A549 (cell line): ENCODE data around the gene RPS6KB1. TPM values are rescaled to one million over a fixed set of nuclear protein-coding genes. Genes with fewer than 3 reads are reported as not detected.
A peak's percentile ranks its signal among the peaks of the same experiment; 100 is the strongest.

Experiments
- CBX2 ChIP-seq: fragments of 200-600 bp; sonication (generic); IDR thresholded peaks from 2 replicates; pipeline ENCODE4 v1.6.1; 2016; ENCODE audit warnings: low read depth, mild to moderate bottlenecking, borderline replicate concordance
- CBX8 ChIP-seq: fragments of 200-600 bp; sonication (generic); IDR thresholded peaks from 2 replicates; pipeline ENCODE4 v1.6.1; 2016
- CHD4 ChIP-seq: fragments of 200-600 bp; sonication (generic); IDR thresholded peaks from 2 replicates; pipeline ENCODE4 v1.6.1; 2016; ENCODE audit warnings: antibody characterized with exemption, mild to moderate bottlenecking, borderline replicate concordance
- EHF ChIP-seq: fragments of 250-450 bp; sonication (Bioruptor Pico); IDR thresholded peaks from 2 replicates; pipeline ENCODE4 v1.5.0; 2020; ENCODE audit warnings: mild to moderate bottlenecking
- EHMT2 ChIP-seq: fragments of 200-600 bp; sonication (generic); IDR thresholded peaks from 2 replicates; pipeline ENCODE4 v1.6.1; 2016; ENCODE audit warnings: antibody characterized with exemption, low read depth, mild to moderate bottlenecking, moderate library complexity
- FOSB ChIP-seq: fragments of 250-450 bp; sonication (Bioruptor Pico); IDR thresholded peaks from 2 replicates; pipeline ENCODE4 v1.5.0; 2020; ENCODE audit warnings: mild to moderate bottlenecking, moderate library complexity
- FOSL2 ChIP-seq, 2 experiments: fragments of 450-650 bp in 1 of 2; fragments of >200 bp in 1 of 2; sonication (Bioruptor Twin) in 1 of 2; formaldehyde crosslinking; IDR thresholded peaks; 2 replicates each; pipeline versions ENCODE4 v1.5.0 to v1.6.1; 2016 to 2020; ENCODE audit warnings: mild to moderate bottlenecking in 1 of 2, moderate library complexity in 1 of 2
- GATA3 ChIP-seq: IDR thresholded peaks from 2 replicates; pipeline ENCODE4 v1.6.1; 2012; ENCODE audit warnings: borderline replicate concordance
- HEYL ChIP-seq: fragments of 250-450 bp; sonication (Bioruptor Pico); IDR thresholded peaks from 2 replicates; pipeline ENCODE4 v1.8.0; 2021; ENCODE audit warnings: mild to moderate bottlenecking, moderate library complexity
- HOXA7 ChIP-seq: fragments of 250-450 bp; sonication (Bioruptor Pico); IDR thresholded peaks from 2 replicates; pipeline ENCODE4 v1.5.0; 2020; ENCODE audit warnings: mild to moderate bottlenecking, moderate library complexity
- HOXB13 ChIP-seq: fragments of 250-450 bp; sonication (Bioruptor Pico); IDR thresholded peaks from 2 replicates; pipeline ENCODE4 v1.5.0; 2020; ENCODE audit warnings: low read depth, mild to moderate bottlenecking, moderate library complexity
- JUNB ChIP-seq: fragments of >200 bp; sonication (Bioruptor Twin); formaldehyde crosslinking; IDR thresholded peaks from 2 replicates; pipeline ENCODE4 v1.6.1; 2016
- KDM1A ChIP-seq: fragments of 200-600 bp; sonication (generic); IDR thresholded peaks from 2 replicates; pipeline ENCODE4 v1.6.1; 2016; ENCODE audit warnings: low read depth, mild to moderate bottlenecking
- MAZ ChIP-seq: fragments of 150-350 bp; IDR thresholded peaks from 2 replicates; pipeline ENCODE4 v1.6.1; 2014; ENCODE audit warnings: antibody characterized with exemption, low read depth, low read length, borderline replicate concordance
- MYC ChIP-seq: IDR thresholded peaks from 2 replicates; pipeline ENCODE4 v1.6.1; 2012; ENCODE audit warnings: mild to moderate bottlenecking, inconsistent platforms, low read length, improper control_type of control experiment, borderline replicate concordance
- NPAS2 ChIP-seq: fragments of 250-450 bp; sonication (Bioruptor Pico); IDR thresholded peaks from 2 replicates; pipeline ENCODE4 v1.8.0; 2022; ENCODE audit warnings: mild to moderate bottlenecking, moderate library complexity, borderline replicate concordance
- NR3C1 ChIP-seq: fragments of >200 bp; sonication (Bioruptor Twin); formaldehyde crosslinking; IDR thresholded peaks from 3 replicates; pipeline ENCODE4 v1.6.1; 2017
- PHF8 ChIP-seq: fragments of 200-600 bp; sonication (generic); IDR thresholded peaks from 2 replicates; pipeline ENCODE4 v1.6.1; 2016; ENCODE audit warnings: low read depth, mild to moderate bottlenecking, antibody characterized with exemption, moderate library complexity, borderline replicate concordance
- RAD21 ChIP-seq, 2 experiments: fragments of >200 bp in 1 of 2; sonication (Bioruptor Twin) in 1 of 2; formaldehyde crosslinking in 1 of 2; IDR thresholded peaks in 1 of 2; conservative IDR thresholded peaks in 1 of 2; 2 replicates in 1 of 2; 3 replicates in 1 of 2; pipeline ENCODE4 v1.6.1; 2012 to 2018; ENCODE audit warnings: inconsistent platforms in 1 of 2
- RARB ChIP-seq: fragments of 250-450 bp; sonication (Bioruptor Pico); IDR thresholded peaks from 2 replicates; pipeline ENCODE4 v1.8.0; 2021; ENCODE audit warnings: mild to moderate bottlenecking, moderate library complexity
- RCOR1 ChIP-seq: fragments of 150-350 bp; IDR thresholded peaks from 2 replicates; pipeline ENCODE4 v1.6.1; 2014; ENCODE audit warnings: antibody characterized with exemption, low read length, low read depth
- RFX5 ChIP-seq: fragments of 450-650 bp; IDR thresholded peaks from 2 replicates; pipeline ENCODE4 v1.7.1; 2014; ENCODE audit warnings: antibody characterized with exemption, mild to moderate bottlenecking, moderate library complexity
- RNF2 ChIP-seq: fragments of 200-600 bp; sonication (generic); IDR thresholded peaks from 2 replicates; pipeline ENCODE4 v1.6.1; 2016; ENCODE audit warnings: low read depth, mild to moderate bottlenecking, antibody characterized with exemption, moderate library complexity, borderline replicate concordance
- polyA plus RNA-seq, 4 experiments: library from polyadenylated mRNA; depleted of rRNA in 3 of 4; stranded (reverse); fragments of >200 nt; fragmentation: RNase III in 1 of 4; extraction: RNeasy Plus Mini Kit Qiagen cat#74134 plus additional on column Dnase treatment in 1 of 4; gene quantifications; 2 replicates in 3 of 4; 3 replicates in 1 of 4; pipeline ENCODE4 v1.2.3, GENCODE V29; 2011 to 2017
- TF ChIP-seq, protein P1 (sequence below): fragments of 200-600 bp; sonication (generic); IDR thresholded peaks from 2 replicates; pipeline ENCODE4 v1.6.1; 2016; ENCODE audit warnings: antibody characterized with exemption, mild to moderate bottlenecking, moderate library complexity
- TF ChIP-seq, protein P2 (sequence below): fragments of 250-450 bp; sonication (Bioruptor Pico); IDR thresholded peaks from 2 replicates; pipeline ENCODE4 v1.5.0; 2020; ENCODE audit warnings: low read depth, mild to moderate bottlenecking, moderate library complexity
- TF ChIP-seq, protein P3 (sequence below): fragments of >200 bp; sonication (Bioruptor Twin); formaldehyde crosslinking; IDR thresholded peaks from 3 replicates; pipeline ENCODE4 v1.5.1; 2016
- TF ChIP-seq, protein P4 (sequence below): fragments of 450-650 bp; IDR thresholded peaks from 2 replicates; pipeline ENCODE4 v1.6.1; 2014; ENCODE audit warnings: antibody characterized with exemption
- TF ChIP-seq, protein P5 (sequence below): fragments of 150-350 bp; IDR thresholded peaks from 2 replicates; pipeline ENCODE4 v1.6.1; 2014; ENCODE audit warnings: low read depth, mild to moderate bottlenecking, low read length
- TF ChIP-seq, protein P6 (sequence below): IDR thresholded peaks from 2 replicates; pipeline ENCODE4 v1.6.1; 2012
- TF ChIP-seq, protein P7 (sequence below): fragments of >200 bp; sonication (Bioruptor Twin); formaldehyde crosslinking; IDR thresholded peaks from 2 replicates; pipeline ENCODE4 v1.6.1; 2016
- TF ChIP-seq, protein P8 (sequence below): IDR thresholded peaks from 2 replicates; pipeline ENCODE4 v1.6.1; 2012

The RPS6KB1 gene
- polyA plus RNA-seq, 2 of the 4 experiments (the other 2 are of a cell fraction), result 57.3 to 81.7 TPM

DNA sequence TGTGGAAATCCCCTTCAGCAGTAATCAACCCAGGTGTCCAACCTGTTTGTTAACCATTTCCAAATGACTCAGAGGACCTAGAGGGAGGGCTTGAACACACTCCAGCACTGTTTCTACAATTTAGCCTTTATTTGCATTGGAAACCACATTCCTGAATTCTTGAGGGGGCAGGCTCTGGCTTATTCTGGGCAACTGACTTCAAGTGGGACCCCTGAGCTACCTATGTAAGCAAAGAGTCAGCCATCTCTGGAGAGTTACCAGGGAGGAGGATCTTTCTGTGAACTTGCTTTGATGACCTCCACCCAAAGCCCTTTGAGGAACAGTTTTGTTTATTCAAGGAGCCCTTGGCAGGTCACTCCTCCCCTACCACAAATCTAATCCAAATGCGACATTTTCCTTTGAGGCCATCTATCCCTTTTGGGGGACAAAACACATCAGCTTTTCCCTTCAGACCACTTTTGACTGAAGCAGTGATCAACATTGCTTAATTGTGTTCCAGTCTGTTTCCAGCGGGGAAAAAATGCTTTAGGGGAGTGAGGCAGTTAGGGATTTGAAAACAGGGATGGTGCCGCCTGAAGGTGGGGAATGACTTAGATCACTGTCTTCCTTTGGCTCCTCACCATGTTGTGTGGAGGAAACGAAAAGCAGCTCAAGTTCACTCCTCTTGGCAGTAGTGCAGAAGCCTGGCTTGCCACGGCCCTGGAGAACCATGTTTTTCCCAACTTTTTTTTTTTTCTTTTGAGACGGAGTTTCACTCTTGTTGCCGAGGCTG is 46.3 kb upstream of the RPS6KB1 start (continued):
- TF ChIP-seq, protein P1, sequence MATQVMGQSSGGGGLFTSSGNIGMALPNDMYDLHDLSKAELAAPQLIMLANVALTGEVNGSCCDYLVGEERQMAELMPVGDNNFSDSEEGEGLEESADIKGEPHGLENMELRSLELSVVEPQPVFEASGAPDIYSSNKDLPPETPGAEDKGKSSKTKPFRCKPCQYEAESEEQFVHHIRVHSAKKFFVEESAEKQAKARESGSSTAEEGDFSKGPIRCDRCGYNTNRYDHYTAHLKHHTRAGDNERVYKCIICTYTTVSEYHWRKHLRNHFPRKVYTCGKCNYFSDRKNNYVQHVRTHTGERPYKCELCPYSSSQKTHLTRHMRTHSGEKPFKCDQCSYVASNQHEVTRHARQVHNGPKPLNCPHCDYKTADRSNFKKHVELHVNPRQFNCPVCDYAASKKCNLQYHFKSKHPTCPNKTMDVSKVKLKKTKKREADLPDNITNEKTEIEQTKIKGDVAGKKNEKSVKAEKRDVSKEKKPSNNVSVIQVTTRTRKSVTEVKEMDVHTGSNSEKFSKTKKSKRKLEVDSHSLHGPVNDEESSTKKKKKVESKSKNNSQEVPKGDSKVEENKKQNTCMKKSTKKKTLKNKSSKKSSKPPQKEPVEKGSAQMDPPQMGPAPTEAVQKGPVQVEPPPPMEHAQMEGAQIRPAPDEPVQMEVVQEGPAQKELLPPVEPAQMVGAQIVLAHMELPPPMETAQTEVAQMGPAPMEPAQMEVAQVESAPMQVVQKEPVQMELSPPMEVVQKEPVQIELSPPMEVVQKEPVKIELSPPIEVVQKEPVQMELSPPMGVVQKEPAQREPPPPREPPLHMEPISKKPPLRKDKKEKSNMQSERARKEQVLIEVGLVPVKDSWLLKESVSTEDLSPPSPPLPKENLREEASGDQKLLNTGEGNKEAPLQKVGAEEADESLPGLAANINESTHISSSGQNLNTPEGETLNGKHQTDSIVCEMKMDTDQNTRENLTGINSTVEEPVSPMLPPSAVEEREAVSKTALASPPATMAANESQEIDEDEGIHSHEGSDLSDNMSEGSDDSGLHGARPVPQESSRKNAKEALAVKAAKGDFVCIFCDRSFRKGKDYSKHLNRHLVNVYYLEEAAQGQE, result peak; percentile 11; the same call in 1 of the 2 replicates
- no peak for TF ChIP-seq EHMT2
- peak; percentile 48 to 56; a peak in 4 of 5 replicates for TF ChIP-seq RAD21 (conservative IDR thresholded peaks at IDR 0.05 in 1 of 2, IDR thresholded peaks at IDR 0.05 in 1 of 2)
- TF ChIP-seq, protein P2, sequence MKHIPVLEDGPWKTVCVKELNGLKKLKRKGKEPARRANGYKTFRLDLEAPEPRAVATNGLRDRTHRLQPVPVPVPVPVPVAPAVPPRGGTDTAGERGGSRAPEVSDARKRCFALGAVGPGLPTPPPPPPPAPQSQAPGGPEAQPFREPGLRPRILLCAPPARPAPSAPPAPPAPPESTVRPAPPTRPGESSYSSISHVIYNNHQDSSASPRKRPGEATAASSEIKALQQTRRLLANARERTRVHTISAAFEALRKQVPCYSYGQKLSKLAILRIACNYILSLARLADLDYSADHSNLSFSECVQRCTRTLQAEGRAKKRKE (CRISPR knock-in tag), result peak; percentile 97
- TF ChIP-seq FOSL2 (IDR thresholded peaks at IDR 0.05), result peak; percentile 95
- peak; percentile 98 for TF ChIP-seq FOSL2 (CRISPR knock-in tag; IDR thresholded peaks at IDR 0.05)
- TF ChIP-seq KDM1A, result no peak
- peak; percentile 99 for TF ChIP-seq GATA3
- TF ChIP-seq, protein P3, sequence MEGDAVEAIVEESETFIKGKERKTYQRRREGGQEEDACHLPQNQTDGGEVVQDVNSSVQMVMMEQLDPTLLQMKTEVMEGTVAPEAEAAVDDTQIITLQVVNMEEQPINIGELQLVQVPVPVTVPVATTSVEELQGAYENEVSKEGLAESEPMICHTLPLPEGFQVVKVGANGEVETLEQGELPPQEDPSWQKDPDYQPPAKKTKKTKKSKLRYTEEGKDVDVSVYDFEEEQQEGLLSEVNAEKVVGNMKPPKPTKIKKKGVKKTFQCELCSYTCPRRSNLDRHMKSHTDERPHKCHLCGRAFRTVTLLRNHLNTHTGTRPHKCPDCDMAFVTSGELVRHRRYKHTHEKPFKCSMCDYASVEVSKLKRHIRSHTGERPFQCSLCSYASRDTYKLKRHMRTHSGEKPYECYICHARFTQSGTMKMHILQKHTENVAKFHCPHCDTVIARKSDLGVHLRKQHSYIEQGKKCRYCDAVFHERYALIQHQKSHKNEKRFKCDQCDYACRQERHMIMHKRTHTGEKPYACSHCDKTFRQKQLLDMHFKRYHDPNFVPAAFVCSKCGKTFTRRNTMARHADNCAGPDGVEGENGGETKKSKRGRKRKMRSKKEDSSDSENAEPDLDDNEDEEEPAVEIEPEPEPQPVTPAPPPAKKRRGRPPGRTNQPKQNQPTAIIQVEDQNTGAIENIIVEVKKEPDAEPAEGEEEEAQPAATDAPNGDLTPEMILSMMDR, result no peak
- TF ChIP-seq RCOR1, result no peak
- TF ChIP-seq JUNB, result peak; percentile 97
- TF ChIP-seq MYC, result no peak
- TF ChIP-seq NR3C1, result no peak
- no peak for TF ChIP-seq CHD4
- peak; percentile 95 for TF ChIP-seq HOXA7
- peak; percentile 62; the same call in 1 of the 2 replicates for TF ChIP-seq MAZ
- TF ChIP-seq HEYL, result no peak
- TF ChIP-seq, protein P4, sequence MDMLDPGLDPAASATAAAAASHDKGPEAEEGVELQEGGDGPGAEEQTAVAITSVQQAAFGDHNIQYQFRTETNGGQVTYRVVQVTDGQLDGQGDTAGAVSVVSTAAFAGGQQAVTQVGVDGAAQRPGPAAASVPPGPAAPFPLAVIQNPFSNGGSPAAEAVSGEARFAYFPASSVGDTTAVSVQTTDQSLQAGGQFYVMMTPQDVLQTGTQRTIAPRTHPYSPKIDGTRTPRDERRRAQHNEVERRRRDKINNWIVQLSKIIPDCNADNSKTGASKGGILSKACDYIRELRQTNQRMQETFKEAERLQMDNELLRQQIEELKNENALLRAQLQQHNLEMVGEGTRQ, result no peak
- peak; percentile 89 for TF ChIP-seq EHF (CRISPR knock-in tag)
- TF ChIP-seq RFX5, result 0 out of 2 replicates have a peak, but pooled peaks have one; percentile 16
- no peak for TF ChIP-seq NPAS2 (CRISPR knock-in tag)
- TF ChIP-seq RNF2, result no peak
- TF ChIP-seq, protein P5, sequence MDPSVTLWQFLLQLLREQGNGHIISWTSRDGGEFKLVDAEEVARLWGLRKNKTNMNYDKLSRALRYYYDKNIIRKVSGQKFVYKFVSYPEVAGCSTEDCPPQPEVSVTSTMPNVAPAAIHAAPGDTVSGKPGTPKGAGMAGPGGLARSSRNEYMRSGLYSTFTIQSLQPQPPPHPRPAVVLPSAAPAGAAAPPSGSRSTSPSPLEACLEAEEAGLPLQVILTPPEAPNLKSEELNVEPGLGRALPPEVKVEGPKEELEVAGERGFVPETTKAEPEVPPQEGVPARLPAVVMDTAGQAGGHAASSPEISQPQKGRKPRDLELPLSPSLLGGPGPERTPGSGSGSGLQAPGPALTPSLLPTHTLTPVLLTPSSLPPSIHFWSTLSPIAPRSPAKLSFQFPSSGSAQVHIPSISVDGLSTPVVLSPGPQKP, result no peak
- peak; percentile 93 for TF ChIP-seq RARB (CRISPR knock-in tag)
- TF ChIP-seq, protein P6, sequence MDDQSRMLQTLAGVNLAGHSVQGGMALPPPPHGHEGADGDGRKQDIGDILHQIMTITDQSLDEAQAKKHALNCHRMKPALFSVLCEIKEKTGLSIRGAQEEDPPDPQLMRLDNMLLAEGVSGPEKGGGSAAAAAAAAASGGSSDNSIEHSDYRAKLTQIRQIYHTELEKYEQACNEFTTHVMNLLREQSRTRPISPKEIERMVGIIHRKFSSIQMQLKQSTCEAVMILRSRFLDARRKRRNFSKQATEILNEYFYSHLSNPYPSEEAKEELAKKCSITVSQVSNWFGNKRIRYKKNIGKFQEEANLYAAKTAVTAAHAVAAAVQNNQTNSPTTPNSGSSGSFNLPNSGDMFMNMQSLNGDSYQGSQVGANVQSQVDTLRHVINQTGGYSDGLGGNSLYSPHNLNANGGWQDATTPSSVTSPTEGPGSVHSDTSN, result peak; percentile 89
- no peak for TF ChIP-seq PHF8
- no peak for TF ChIP-seq CBX2
- TF ChIP-seq HOXB13 (CRISPR knock-in tag), result peak; percentile 82; the same call in 1 of the 2 replicates
- TF ChIP-seq FOSB (CRISPR knock-in tag), result peak; percentile 96
- TF ChIP-seq, protein P7, sequence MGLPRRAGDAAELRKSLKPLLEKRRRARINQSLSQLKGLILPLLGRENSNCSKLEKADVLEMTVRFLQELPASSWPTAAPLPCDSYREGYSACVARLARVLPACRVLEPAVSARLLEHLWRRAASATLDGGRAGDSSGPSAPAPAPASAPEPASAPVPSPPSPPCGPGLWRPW, result 0 out of 2 replicates have a peak, but pooled peaks have one; percentile 49
- TF ChIP-seq, protein P8, sequence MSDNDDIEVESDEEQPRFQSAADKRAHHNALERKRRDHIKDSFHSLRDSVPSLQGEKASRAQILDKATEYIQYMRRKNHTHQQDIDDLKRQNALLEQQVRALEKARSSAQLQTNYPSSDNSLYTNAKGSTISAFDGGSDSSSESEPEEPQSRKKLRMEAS, result peak; percentile 92
- TF ChIP-seq CBX8, result no peak
